ENCODE data around the gene PTGIS. TPM values are rescaled to one million over a fixed set of nuclear protein-coding genes. Genes with fewer than 3 reads are reported as not detected.

PTGIS gene
- polyA plus RNA-seq, 3 donors: not detected

DNA sequence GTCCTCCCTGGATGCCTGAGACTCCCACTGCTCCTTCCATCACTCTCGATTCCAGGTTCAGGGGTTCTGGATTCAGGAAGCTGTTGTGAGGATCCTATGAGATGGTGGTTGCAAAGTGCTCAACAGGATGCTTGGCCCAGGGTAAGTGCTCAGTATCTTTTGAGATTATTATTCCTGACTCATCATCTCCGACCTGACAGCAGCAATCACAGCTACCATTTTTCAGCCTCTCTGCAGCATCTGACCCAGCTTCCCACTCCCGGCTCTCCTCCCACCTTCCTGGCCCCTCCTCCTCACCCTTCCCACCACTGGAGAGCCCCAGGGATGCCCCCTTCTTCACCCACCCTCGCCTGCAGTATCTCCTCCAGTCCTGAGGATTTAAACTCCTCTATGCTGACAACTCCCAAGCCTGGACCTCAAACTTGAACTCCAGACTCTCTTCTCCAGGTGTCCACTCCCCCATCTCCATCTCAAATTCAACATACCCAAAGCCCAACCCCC is 48.7 kb downstream of the PTGIS start:
- WGBS (ENCODE audit: insufficient coverage): 72% methylated on average over 3 of the region's 4 CpGs
- no peaks in the 10 kb centered on the region for H3K4me1 Mint-ChIP-seq
- peaks cover 0 to 4% of the 10 kb centered on the region in 2 donors for H3K9me3 ChIP-seq (replicated peaks in 1 of 2; ENCODE audit: control insufficient read depth in 1 of 2, insufficient read depth in 1 of 2, low read length in 2 of 2)
- no peak overlapping the region for H3K27ac ChIP-seq (ENCODE audit: low read depth in 1 of 2, low read length in 2 of 2)
- no peak overlapping the region for H3K27ac Mint-ChIP-seq
- H3K27me3 Mint-ChIP-seq (ENCODE audit: low read depth in 3 of 3): peaks cover 11 to 12% (median 12%) of the 10 kb centered on the region in 3 donors
- no peaks in the 10 kb centered on the region for H3K27me3 ChIP-seq (ENCODE audit: control insufficient read depth in 2 of 2, insufficient read depth in 2 of 2, low read length in 2 of 2)
- no peaks in the 10 kb centered on the region for H4K20me1 ChIP-seq (ENCODE audit: insufficient read depth, low read length)
- H3K36me3 Mint-ChIP-seq: no peaks in the 10 kb centered on the region
- H3K4me3 ChIP-seq (replicated peaks in 1 of 3; ENCODE audit: low read depth in 2 of 3, low read length in 3 of 3): no peak overlapping the region
- no peaks in the 10 kb centered on the region for H3K79me2 ChIP-seq (ENCODE audit: insufficient read depth, low read length)
- no peak overlapping the region for H3K4me2 ChIP-seq (replicated peaks; ENCODE audit: extremely low read depth, low read length, poor library complexity, severe bottlenecking)
- intact Hi-C loops (cut with micrococcal nuclease): no loop called here
- TF ChIP-seq, protein P1, sequence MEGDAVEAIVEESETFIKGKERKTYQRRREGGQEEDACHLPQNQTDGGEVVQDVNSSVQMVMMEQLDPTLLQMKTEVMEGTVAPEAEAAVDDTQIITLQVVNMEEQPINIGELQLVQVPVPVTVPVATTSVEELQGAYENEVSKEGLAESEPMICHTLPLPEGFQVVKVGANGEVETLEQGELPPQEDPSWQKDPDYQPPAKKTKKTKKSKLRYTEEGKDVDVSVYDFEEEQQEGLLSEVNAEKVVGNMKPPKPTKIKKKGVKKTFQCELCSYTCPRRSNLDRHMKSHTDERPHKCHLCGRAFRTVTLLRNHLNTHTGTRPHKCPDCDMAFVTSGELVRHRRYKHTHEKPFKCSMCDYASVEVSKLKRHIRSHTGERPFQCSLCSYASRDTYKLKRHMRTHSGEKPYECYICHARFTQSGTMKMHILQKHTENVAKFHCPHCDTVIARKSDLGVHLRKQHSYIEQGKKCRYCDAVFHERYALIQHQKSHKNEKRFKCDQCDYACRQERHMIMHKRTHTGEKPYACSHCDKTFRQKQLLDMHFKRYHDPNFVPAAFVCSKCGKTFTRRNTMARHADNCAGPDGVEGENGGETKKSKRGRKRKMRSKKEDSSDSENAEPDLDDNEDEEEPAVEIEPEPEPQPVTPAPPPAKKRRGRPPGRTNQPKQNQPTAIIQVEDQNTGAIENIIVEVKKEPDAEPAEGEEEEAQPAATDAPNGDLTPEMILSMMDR (IDR thresholded peaks at IDR 0.05): no peak
- no peak for DNase-seq
- H3K4me3 Mint-ChIP-seq: no peak overlapping the region
- no peaks in the 10 kb centered on the region for H3K36me3 ChIP-seq (replicated peaks in 1 of 2; ENCODE audit: control insufficient read depth in 1 of 2, insufficient read depth in 2 of 2, low read length in 2 of 2)
- no peaks in the 10 kb centered on the region for H3K4me1 ChIP-seq (ENCODE audit: control insufficient read depth in 1 of 2, insufficient read depth in 2 of 2, low read length in 2 of 2)
- peaks cover 0 to 6% (median 5%) of the 10 kb centered on the region in 7 donors for H3K9me3 Mint-ChIP-seq
- no peak overlapping the region for H2AFZ ChIP-seq (ENCODE audit: insufficient read depth, low read depth, low read length, poor library complexity, severe bottlenecking)
- H3K9ac ChIP-seq (ENCODE audit: insufficient read depth, low read length, poor library complexity, severe bottlenecking): no peak overlapping the region

DNA sequence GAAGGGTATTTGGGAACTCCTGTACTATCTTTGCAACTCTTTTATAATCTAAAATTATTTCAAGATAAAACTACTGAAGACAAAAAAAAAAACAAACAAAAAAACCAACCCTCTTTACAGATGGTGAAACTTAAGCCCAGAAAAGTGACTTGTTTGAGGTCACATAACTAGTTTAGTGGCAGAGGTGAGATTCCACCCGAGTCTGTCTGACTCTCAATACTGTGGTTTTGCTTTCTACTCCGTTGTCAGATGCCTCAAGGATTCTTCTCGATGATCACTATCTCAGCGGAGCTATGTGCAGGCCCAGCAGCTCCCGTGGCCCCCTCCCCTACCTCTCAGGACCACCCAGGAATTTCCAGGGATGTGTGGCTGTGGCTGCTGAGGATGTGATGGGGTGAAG is 49.4 kb downstream of the PTGIS start:
- H3K9me3 ChIP-seq (replicated peaks in 1 of 2; ENCODE audit: control insufficient read depth in 1 of 2, insufficient read depth in 1 of 2, low read length in 2 of 2): no peaks in the 10 kb centered on the region
- no peak overlapping the region for H3K9ac ChIP-seq (ENCODE audit: insufficient read depth, low read length, poor library complexity, severe bottlenecking)
- TF ChIP-seq, protein P1 (IDR thresholded peaks at IDR 0.05): no peak
- no CpG with 5 or more reads among the region's 5 CpGs for WGBS (ENCODE audit: insufficient coverage)
- H3K4me1 Mint-ChIP-seq: no peaks in the 10 kb centered on the region
- no peaks in the 10 kb centered on the region for H3K79me2 ChIP-seq (ENCODE audit: insufficient read depth, low read length)
- H3K4me1 ChIP-seq (ENCODE audit: control insufficient read depth in 1 of 2, insufficient read depth in 2 of 2, low read length in 2 of 2): no peaks in the 10 kb centered on the region
- H3K27ac ChIP-seq (ENCODE audit: low read depth in 1 of 2, low read length in 2 of 2): no peak overlapping the region
- DNase-seq: no peak
- H3K27ac Mint-ChIP-seq: no peak overlapping the region
- H3K4me2 ChIP-seq (replicated peaks; ENCODE audit: extremely low read depth, low read length, poor library complexity, severe bottlenecking): no peak overlapping the region
- H3K36me3 Mint-ChIP-seq: no peaks in the 10 kb centered on the region
- no peaks in the 10 kb centered on the region for H3K27me3 ChIP-seq (ENCODE audit: control insufficient read depth in 2 of 2, insufficient read depth in 2 of 2, low read length in 2 of 2)
- peaks cover 0 to 2% (median 0%) of the 10 kb centered on the region in 7 donors for H3K9me3 Mint-ChIP-seq
- intact Hi-C loops (cut with micrococcal nuclease): no loop called here
- no peaks in the 10 kb centered on the region for H3K36me3 ChIP-seq (replicated peaks in 1 of 2; ENCODE audit: control insufficient read depth in 1 of 2, insufficient read depth in 2 of 2, low read length in 2 of 2)
- no peaks in the 10 kb centered on the region for H4K20me1 ChIP-seq (ENCODE audit: insufficient read depth, low read length)
- H3K4me3 Mint-ChIP-seq: no peak overlapping the region
- no peak overlapping the region for H2AFZ ChIP-seq (ENCODE audit: insufficient read depth, low read depth, low read length, poor library complexity, severe bottlenecking)
- H3K4me3 ChIP-seq (replicated peaks in 1 of 3; ENCODE audit: low read depth in 2 of 3, low read length in 3 of 3): no peak overlapping the region
- H3K27me3 Mint-ChIP-seq (ENCODE audit: low read depth in 3 of 3): peaks cover 11 to 12% (median 11%) of the 10 kb centered on the region in 3 donors
